22Rv1 (cell line): ENCODE data around the gene KLHL40.

ENCODE experiments used
- H3K27ac ChIP-seq: fragments of 450-650 bp; 2 replicates; pipeline ENCODE4 v1.5.1; 2017
- ZFX ChIP-seq: fragments of 450-650 bp; IDR thresholded peaks from 2 replicates; pipeline ENCODE4 v1.6.1; 2017; ENCODE audit warnings: antibody characterized with exemption, borderline replicate concordance
- TF ChIP-seq, protein P1 (sequence below): fragments of 450-650 bp; IDR thresholded peaks from 2 replicates; pipeline ENCODE4 v1.5.1; 2017; ENCODE audit warnings: mild to moderate bottlenecking

The KLHL40 gene

DNA sequence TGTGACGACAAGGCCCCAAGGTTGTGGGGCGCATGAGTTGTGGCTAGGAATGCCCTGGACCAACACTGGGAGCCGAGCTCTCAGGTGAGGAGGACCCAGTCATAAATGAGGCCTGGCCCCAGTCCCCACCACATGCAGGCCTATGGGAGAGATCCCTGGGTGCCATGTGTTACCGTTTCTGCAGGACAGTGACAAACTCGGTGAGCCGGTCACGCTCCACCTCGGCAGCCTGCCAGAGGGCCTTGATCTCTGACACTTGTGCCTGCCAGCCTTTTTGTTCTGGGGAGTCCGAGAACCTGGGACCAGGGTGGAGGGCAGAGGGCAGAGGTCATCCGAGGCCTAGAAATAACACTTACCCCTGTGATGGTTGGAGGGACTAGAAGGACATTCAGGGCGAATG, 45.0 kb downstream of the KLHL40 start:
- H3K27ac ChIP-seq: no peak overlapping the region
- no peak for TF ChIP-seq ZFX
- TF ChIP-seq, protein P1, sequence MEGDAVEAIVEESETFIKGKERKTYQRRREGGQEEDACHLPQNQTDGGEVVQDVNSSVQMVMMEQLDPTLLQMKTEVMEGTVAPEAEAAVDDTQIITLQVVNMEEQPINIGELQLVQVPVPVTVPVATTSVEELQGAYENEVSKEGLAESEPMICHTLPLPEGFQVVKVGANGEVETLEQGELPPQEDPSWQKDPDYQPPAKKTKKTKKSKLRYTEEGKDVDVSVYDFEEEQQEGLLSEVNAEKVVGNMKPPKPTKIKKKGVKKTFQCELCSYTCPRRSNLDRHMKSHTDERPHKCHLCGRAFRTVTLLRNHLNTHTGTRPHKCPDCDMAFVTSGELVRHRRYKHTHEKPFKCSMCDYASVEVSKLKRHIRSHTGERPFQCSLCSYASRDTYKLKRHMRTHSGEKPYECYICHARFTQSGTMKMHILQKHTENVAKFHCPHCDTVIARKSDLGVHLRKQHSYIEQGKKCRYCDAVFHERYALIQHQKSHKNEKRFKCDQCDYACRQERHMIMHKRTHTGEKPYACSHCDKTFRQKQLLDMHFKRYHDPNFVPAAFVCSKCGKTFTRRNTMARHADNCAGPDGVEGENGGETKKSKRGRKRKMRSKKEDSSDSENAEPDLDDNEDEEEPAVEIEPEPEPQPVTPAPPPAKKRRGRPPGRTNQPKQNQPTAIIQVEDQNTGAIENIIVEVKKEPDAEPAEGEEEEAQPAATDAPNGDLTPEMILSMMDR: no peak

DNA sequence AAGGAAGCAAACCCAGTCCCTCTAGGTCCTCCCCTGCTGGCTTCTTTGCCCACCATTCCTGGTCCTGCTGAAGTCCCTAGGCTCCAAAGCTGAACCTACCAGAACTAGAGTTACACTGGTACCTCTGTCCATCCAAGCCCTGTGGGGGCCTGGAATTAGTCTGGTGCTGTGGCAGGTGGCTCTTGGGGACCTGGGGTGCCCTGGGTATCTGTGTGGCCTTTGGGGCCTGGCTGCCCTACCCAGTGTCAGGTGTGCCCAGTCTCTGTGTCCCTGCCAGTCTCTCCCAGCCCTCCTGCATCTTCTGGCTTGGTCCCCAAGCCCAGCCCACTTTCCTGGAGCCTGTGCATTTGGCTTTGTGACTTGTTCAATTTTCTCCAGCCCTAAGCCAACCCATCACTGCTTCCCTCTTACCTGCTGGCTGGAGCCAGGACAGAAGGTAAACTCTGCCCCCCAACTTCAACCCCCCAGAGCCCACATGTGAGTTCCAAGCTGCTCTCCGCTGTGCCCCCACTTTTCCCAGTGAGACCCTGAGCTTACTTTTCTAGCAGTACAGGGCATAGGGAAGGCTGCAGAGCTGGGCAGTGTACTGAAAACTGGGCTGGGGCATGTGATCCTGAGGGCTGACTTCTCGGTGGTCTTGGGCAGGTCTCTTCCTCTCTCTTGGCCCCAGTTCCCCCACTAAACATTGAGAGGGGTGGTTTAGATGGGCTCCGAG, 45.5 kb downstream of the KLHL40 start:
- H3K27ac ChIP-seq: no peak overlapping the region
- no peak for TF ChIP-seq ZFX
- TF ChIP-seq, protein P1: no peak

DNA sequence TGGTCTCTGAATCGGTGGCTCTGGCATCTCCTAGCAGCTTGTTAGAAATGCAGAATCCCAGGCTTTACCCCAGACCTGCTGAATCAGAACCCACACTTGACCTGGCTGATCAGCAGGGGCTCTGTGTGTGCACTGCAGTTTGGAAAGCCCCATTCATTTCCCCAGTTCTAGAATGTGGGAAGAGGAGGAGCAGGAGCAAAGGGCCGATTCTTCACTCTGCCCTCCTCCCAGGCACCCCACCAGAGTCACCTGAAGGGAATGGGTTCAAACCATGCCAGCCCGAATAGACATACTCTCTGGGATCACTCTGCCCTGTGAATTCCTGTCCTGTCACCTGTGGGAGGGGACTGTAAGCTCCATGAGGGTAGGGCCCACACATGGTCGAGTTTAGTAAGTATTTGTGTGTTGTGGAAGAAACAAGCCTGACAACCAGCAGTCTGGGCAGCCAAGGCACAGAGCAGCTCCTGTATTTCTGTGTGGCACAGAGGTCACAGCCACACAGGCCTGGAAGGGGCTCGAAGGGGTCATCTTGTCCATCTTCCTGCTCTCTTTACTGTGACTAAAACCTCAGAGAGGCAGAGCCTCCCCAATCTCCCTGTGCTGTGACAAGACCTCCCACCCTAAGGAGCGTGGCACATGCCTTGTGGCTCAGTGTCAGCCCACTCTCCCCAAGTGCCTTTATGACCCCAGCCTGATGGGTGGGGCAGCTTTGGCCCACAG, 46.3 kb downstream of the KLHL40 start:
- no peak overlapping the region for H3K27ac ChIP-seq
- no peak for TF ChIP-seq ZFX
- TF ChIP-seq, protein P1: no peak

DNA sequence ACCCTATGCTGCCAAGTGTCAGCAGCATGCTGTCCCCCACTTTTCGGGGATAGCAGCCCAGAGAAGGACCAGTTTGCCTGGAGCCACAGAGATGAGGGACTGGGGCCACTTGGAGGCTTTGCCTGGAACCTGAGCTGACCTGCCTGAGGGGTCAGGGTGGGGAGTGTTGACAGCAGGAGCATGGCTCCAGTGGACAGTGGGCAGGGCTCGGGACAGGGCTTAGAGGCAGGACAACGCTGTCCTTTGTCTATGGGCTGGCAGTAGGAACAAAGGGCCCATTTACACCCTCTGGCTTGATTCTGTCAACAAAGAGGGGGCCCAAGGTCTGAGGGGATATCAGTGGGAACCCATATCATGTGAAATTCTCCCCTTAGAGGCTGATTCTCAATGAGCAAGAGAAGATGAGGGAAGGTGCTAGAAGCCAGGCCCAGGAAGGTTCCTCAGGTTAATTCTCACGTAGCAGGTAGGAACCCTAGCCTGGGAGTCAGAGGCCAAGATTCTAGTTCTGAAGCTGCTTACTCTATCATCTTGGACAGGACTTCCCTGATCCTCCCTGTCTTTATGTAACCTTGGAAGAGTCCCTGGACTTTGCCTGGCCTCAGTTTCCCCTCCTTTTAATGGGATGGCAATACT, 47.0 kb downstream of the KLHL40 start:
- TF ChIP-seq ZFX: no peak
- TF ChIP-seq, protein P1: no peak
- H3K27ac ChIP-seq: no peak overlapping the region

DNA sequence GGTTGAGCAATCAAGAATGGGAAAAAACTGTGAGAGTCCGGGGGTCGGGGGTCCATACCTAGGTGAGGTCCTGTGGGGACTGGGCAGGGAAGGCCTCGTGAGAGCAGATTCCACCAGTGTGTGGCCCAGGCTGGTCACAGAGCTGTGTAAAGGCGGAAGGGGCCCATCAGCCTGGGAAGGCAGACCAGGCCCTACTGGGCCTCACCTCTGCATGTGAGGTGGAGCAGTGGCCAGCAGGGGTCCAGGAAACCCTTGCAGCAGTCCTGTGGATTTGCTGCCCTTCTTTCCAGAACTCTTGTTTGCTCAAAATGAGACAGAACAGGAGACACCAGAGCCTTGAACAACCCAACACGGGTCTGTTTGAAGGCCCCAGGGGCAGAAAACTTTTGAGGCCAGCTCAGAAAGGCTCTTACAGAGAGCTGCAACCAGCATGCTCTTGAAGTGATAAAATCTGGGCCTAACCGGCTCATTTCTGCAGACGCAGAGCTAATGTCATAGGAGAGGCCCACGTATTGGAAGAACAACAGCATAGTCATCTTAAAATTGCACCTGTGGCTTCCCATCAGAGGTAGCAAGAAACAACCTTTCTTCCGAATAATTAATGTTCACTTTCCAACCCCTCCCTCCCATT, 47.6 kb downstream of the KLHL40 start:
- TF ChIP-seq, protein P1: no peak
- no peak for TF ChIP-seq ZFX
- no peak overlapping the region for H3K27ac ChIP-seq

DNA sequence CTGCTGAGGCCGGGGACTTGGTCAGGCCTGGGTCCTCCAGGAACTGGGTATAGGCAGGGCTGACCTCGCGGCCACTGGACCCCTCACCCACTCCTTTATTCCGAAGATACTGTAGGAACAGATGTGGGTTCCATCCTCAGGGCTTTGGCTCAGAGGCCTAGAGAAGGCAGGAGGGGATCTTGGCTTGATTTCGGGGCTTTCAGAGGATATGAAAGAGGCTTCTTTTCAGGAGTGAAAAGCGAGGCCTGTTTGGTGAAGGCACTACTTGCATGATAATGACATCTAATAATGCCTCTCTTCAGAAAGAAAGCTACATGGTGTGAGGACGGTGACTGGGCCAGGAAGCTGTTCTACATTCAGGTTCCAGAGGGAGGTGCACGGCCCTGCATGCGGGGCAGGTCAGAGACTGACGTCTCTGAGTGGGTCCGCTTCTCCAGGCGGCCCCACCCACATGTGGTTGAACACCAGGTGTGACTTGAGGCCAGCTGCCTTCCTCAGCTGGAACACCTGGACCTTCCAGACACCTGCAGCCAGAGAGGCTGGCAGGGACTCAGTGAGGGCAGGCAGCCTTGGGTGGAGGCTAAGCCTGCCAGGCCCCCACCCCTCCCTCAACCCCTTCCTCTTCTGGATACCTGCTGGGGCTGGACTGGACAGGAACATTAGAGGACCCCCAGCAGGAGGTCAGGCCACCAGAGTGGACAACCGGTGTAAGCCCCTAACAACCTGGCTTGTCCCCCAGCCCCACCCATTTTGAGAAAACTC, 48.3 kb downstream of the KLHL40 start:
- TF ChIP-seq ZFX: no peak
- no peak overlapping the region for H3K27ac ChIP-seq

DNA sequence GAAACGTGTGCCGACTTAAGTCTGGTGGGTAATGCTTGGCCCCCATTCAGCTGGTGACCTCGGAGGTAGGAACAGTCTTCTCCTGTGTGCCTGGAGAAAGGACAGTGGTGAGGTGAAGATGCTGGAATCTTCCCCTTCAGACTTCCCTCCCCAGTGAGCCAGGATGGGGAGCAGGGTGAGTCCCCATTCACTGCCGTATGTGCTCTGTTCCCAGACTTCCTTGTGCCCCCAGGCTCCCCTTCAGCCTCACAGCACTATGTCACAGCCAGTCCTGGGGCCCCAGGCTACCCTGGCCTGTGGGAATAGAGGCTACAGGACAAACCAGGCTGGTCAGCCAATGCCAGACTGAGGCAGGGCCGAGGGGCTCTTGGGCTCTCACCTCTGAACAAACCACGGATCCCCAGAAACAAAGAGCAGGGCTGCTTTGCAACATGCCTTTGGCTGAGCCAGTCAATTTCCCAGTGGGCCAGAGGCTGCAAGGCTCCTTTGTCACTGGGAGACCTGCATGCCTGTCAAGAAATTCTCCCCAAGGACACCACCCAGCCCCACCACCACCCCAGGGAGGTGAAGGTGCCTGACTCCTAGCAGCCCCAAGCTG, 49.0 kb downstream of the KLHL40 start:
- TF ChIP-seq, protein P1: no peak
- TF ChIP-seq ZFX: no peak
- H3K27ac ChIP-seq: no peak overlapping the region
